Mucosa of descending colon (tissue), 3 donors: Measurements from ENCODE around the gene STON2. TPM values are rescaled to one million over a fixed set of nuclear protein-coding genes. Genes with fewer than 3 reads are reported as not detected.

Experiments used
- ATAC-seq: fragments of 200-7000 bp; cut with Tn5 transposase; one replicate; pipeline ENCODE4 v1.9.1; 2020; ENCODE audit warnings: mild to moderate bottlenecking, moderate library complexity
- DNase-seq, 3 donors: peaks; one replicate each; pipeline ENCODE4 v3.0.0-alpha.2; 2020
- H3K36me3 ChIP-seq: fragments of 200-600 bp; one replicate; pipeline ENCODE4 v1.8.0; 2021; ENCODE audit warnings: low read depth, mild to moderate bottlenecking
- H3K4me1 ChIP-seq: fragments of 200-600 bp; one replicate; pipeline ENCODE4 v1.8.0; 2021; ENCODE audit warnings: low read depth, mild to moderate bottlenecking
- H3K4me3 ChIP-seq: fragments of 200-600 bp; one replicate; pipeline ENCODE4 v1.8.0; 2021; ENCODE audit warnings: mild to moderate bottlenecking
- H3K9me3 ChIP-seq: fragments of 200-600 bp; one replicate; pipeline ENCODE4 v1.8.0; 2021; ENCODE audit warnings: mild to moderate bottlenecking
- CTCF ChIP-seq: fragments of 200-600 bp; IDR thresholded peaks from one replicate; pipeline ENCODE4 v1.8.0; 2022; ENCODE audit warnings: antibody characterized with exemption, mild to moderate bottlenecking
- intact Hi-C, 2 donors: fragments of 100-400 bp; cut with DNase I in 1 of 2; cut with micrococcal nuclease in 1 of 2; formaldehyde crosslinking; loops; one replicate each; pipeline versions ENCODE4 v1.11.0 to v1.11.1; 2022; cut with DNase I, micrococcal nuclease
- total RNA-seq, 3 donors: library from RNA; stranded (reverse); fragmentation: NEBNext Ultra II Directional in 2 of 3; extraction: Animal tissue kit (Norgen Biotek cat#: 25700) in 2 of 3; gene quantifications; one replicate each; pipeline versions ENCODE4 v1.2.1 to v1.2.4, GENCODE V29; 2021 to 2023
- donor health status: DM: no; HTN: no; CAD: no; lungs with moderate emphysema.
- donor health status: DM: no; HTN: no; CAD: no.
- donor health status: DM: no; HTN: yes; CAD: no.

Gene STON2
- total RNA-seq, 3 donors from 2014 or later: 17.1 to 31.1 (median 20.7) TPM

GRCh38 chr14:81406863-81407262, 6.7 kb upstream of the STON2 start:
- no peak for DNase-seq

GRCh38 chr14:81402123-81402495, 2.0 kb upstream of the STON2 start:
- no peaks in the 10 kb centered on the region for H3K9me3 ChIP-seq
- no peak for ATAC-seq
- TF ChIP-seq CTCF: no peak

More at GRCh38 chr14:81406863-81407262, 6.7 kb upstream of the STON2 start:
- no peak overlapping the region for H3K4me3 ChIP-seq
- H3K4me1 ChIP-seq: no peaks in the 10 kb centered on the region
- intact Hi-C loops: no loop called here
- no peaks in the 10 kb centered on the region for H3K36me3 ChIP-seq
- H3K9me3 ChIP-seq: no peaks in the 10 kb centered on the region
- no peak for TF ChIP-seq CTCF
- no peak for ATAC-seq

GRCh38 chr14:81401420-81402122, 1.4 kb upstream of the STON2 start:
- no peak for ATAC-seq
- H3K4me3 ChIP-seq: no peak overlapping the region
- H3K36me3 ChIP-seq: no peaks in the 10 kb centered on the region
- no peak for TF ChIP-seq CTCF
- no peaks in the 10 kb centered on the region for H3K9me3 ChIP-seq
- intact Hi-C loops: no loop called here
- DNase-seq: no peak
- peaks cover 8% of the 10 kb centered on the region for H3K4me1 ChIP-seq

More at GRCh38 chr14:81402123-81402495, 2.0 kb upstream of the STON2 start:
- peaks cover 8% of the 10 kb centered on the region for H3K4me1 ChIP-seq
- no peak for DNase-seq
- H3K36me3 ChIP-seq: no peaks in the 10 kb centered on the region
- intact Hi-C loops: no loop called here
- H3K4me3 ChIP-seq: no peak overlapping the region

- no peak for TF ChIP-seq CTCF
- H3K4me1 ChIP-seq: peaks cover 8% of the 10 kb centered on the region
- no peaks in the 10 kb centered on the region for H3K36me3 ChIP-seq
- intact Hi-C loops: no loop called here
- no peak overlapping the region for H3K4me3 ChIP-seq
- ATAC-seq: peak; percentile 88
- peak in 2 of 3 donors; percentile 37 to 73 for DNase-seq
- no peaks in the 10 kb centered on the region for H3K9me3 ChIP-seq
Measured at GRCh38 chr14:81400852-81401251, 728 bp upstream of the STON2 start.

GRCh38 chr14:81398196-81398891, 1.8 kb downstream of the STON2 start:
- Histone ChIP-seq H3K4me1 (peaks cover 8% of the 10 kb centered on the region), H3K36me3 (no peaks in the 10 kb centered on the region), H3K4me3 (no peak overlapping the region), H3K9me3 (no peaks in the 10 kb centered on the region)
- intact Hi-C loops: no loop called here
- DNase-seq: no peak
- no peak for ATAC-seq
- no peak for TF ChIP-seq CTCF
